Activated T-cell treated with anti-CD3 and anti-CD28 coated beads, Interleukin-2, amount 50 U/mL, for 24 hours (primary cell): ENCODE measurements around the gene KDM5A.
"Not testable (repeated sequence)": the region's sequence is repeated elsewhere in the genome, so short reads cannot be mapped to it uniquely, and the experiment has no call there.

Source experiments
- DNase-seq: peaks from one replicate; pipeline ENCODE4 v3.0.0-alpha.2; 2020
- H3K27ac Mint-ChIP-seq: 2 replicates; pipeline ENCODE4 v1.8.0; 2020; ENCODE audit warnings: mild to moderate bottlenecking, mixed read lengths
- H3K27me3 Mint-ChIP-seq: 2 replicates; pipeline ENCODE4 v1.8.0; 2020; ENCODE audit warnings: mixed read lengths
- H3K36me3 Mint-ChIP-seq: 2 replicates; pipeline ENCODE4 v1.8.0; 2020; ENCODE audit warnings: low read depth, mixed read lengths
- H3K4me1 Mint-ChIP-seq: 2 replicates; pipeline ENCODE4 v1.8.0; 2020; ENCODE audit warnings: low read depth, mixed read lengths
- H3K4me3 Mint-ChIP-seq: 2 replicates; pipeline ENCODE4 v1.8.0; 2020; ENCODE audit warnings: mild to moderate bottlenecking, moderate library complexity, mixed read lengths
- H3K9me3 Mint-ChIP-seq: 2 replicates; pipeline ENCODE4 v1.8.0; 2020; ENCODE audit warnings: mixed read lengths

KDM5A gene

DNA sequence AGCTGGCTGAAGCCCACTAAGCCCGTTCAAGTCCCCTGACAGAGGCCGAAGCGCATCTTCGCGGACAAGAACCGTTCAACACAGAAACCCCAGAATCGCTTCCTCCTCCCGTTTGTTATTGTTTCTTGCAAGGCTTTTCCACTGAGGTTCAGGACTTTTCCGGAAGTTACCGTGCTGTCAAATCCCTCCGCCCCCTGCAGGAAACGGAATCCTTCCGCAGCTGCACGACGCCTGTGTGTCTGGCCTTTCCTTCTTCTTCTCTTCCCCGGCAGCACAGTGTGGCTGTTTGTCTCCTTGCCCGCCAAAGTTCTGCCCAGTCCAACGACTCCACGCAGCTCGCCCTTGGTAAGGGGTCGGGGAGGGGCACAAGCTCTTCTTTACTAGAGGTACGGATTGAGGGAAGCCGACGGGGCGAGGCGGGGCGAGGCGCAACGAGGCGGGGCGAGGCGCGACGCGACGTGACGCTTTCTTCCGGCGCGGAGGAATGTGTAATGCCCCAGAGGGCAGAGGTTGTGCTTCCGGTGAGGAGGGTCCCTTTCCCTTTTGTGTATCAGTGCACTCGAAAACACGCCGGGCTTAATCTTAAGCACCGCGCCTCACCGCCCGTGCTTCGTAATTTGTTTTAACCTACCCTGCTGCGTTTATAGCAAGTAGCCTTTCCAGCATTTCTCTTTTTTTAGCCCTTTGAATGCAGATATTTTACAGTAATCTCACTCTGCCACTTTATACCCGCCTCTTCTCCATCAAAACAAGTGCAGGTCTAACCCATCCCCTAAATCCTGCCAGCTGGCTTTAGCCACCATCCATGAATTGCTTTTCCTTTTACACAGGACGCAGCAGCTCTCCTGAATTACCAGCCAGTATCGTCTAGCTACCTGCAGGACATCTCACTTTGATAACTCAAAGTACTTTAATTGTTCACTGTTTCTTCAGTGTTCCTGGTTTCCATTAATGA is at the start of gene KDM5A:
Gene KDM5A (minus strand): TSS at position 179 of the 955 bp plus-strand sequence. CDS start 229 bp downstream, outside the sequence.
- DNase-seq: peak; percentile 95
- peak within 1 kb of the TSS; percentile 98 for H3K27ac Mint-ChIP-seq
- H3K27me3 Mint-ChIP-seq: no peaks in the 10 kb centered on the region
- H3K9me3 Mint-ChIP-seq: no peaks in the 10 kb centered on the region
- peaks cover 35% of the 10 kb centered on the region for H3K4me1 Mint-ChIP-seq
- H3K36me3 Mint-ChIP-seq: peaks cover 42% of the 10 kb centered on the region
- H3K4me3 Mint-ChIP-seq: peak within 1 kb of the TSS; percentile 88

DNA sequence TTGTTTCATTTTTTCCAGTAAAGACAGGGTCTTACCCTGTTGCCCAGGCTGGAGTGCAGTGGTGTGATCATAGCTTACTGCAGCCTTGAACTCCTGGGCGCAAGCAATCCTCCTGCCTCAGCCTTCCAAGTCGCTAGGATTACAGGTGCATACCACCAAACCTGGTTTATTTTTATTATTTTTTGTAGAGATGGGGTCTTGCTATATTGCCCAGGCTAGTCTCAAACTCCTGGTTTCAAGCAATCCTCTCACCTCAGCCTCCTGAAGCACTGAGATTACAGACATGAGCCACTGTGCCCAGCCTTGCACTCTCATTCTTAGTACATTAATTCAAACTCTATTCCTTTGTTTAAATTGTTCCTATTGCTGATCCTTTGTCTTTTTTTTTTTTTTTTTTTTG is 46.6 kb upstream of the KDM5A start:
- H3K36me3 Mint-ChIP-seq: peaks cover 78% of the 10 kb centered on the region
- H3K4me1 Mint-ChIP-seq, H3K9me3 Mint-ChIP-seq, H3K4me3 Mint-ChIP-seq, H3K27ac Mint-ChIP-seq, H3K27me3 Mint-ChIP-seq, DNase-seq: not testable (repeated sequence)

DNA sequence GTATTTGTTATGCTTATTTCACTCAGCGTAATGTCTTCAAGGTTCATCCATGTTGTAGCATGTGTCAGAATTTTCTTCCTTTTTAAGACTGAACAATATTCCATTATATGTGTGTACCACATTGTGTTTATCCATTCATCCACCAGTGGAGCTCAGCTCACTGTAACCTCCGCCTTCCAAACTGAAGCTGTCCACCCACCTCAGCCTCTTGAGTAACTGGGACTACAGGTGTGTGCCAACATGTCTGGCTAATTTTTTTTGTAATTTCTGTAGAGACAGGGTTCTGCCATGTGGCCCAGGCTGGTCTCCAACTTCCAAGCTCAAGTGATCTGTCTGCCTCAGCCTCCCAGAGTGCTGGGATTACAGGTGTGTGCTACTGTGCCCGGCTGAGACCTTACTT is 33.4 kb upstream of the KDM5A start:
- Mint-ChIP-seq H3K36me3 (peaks cover 53% of the 10 kb centered on the region), H3K9me3 (no peaks in the 10 kb centered on the region), H3K27me3 (no peaks in the 10 kb centered on the region), H3K4me3 (no peak overlapping the region), H3K27ac (no peak overlapping the region), H3K4me1 (no peaks in the 10 kb centered on the region)
- DNase-seq: no peak

DNA sequence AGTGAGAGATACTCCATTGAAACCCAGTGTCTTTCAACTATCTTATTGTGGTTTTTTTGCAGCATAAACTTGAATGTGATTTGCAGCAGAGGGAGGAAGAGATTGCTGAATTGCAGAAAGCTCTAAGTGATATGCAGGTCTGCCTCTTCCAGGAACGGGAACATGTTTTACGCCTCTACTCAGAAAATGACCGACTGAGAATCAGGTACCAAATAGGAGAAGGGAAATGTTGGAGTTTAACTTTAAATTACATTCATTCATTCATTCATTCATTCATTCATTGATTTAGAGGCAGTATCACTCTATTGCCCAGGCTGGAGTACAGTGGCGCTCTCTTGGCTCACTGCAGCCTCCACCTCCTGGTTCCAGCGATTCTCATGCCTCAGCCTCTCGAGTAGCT is 29.3 kb upstream of the KDM5A start:
- Mint-ChIP-seq H3K4me3 (no peak overlapping the region), H3K4me1 (no peaks in the 10 kb centered on the region), H3K27ac (no peak overlapping the region), H3K36me3 (peaks cover 57% of the 10 kb centered on the region), H3K27me3 (no peaks in the 10 kb centered on the region), H3K9me3 (no peaks in the 10 kb centered on the region)
- no peak for DNase-seq

DNA sequence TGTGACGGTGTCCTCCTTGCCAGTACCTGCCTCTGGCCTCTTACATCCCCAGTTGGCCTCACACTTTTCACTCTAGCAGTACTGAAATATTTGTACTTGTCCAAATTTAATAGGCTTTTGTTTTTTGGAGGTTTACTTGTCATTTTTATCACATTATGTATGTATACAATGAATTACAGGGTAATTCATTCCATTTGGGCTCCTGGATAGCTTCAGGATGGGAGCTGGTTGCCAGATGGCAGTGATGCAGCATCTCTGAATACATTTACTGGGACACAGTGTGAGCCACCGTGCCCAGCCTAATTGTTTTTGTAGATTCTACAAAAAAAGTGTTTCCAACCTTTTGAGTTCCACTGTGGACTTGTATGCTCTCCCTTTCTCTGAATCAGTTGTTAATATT is 25.7 kb upstream of the KDM5A start:
- DNase-seq: no peak
- H3K9me3 Mint-ChIP-seq: no peaks in the 10 kb centered on the region
- H3K4me3 Mint-ChIP-seq: no peak overlapping the region
- no peaks in the 10 kb centered on the region for H3K27me3 Mint-ChIP-seq
- H3K27ac Mint-ChIP-seq: no peak overlapping the region
- peaks cover 71% of the 10 kb centered on the region for H3K36me3 Mint-ChIP-seq
- H3K4me1 Mint-ChIP-seq: no peaks in the 10 kb centered on the region

DNA sequence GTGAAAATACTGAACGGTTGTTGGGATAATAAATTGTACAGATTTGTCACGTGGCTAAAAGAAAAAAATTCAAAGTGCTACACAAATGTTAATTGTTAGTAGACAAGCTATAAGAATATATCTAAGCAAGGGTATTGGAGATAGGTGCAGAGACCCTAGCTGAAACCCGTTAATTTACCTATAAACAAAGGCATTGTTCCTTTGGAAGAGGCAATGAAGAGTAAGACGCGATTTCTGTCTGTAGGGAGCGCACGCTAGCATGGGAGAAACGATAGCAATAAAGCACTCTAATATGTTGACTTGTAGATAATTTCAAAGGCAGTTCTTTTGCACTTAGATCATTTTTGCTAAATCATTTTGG is 12.9 kb upstream of the KDM5A start:
- Mint-ChIP-seq H3K4me3 (no peak overlapping the region), H3K4me1 (no peaks in the 10 kb centered on the region), H3K36me3 (peaks cover 17% of the 10 kb centered on the region), H3K27ac (no peak overlapping the region), H3K9me3 (no peaks in the 10 kb centered on the region), H3K27me3 (no peaks in the 10 kb centered on the region)
- no peak for DNase-seq

DNA sequence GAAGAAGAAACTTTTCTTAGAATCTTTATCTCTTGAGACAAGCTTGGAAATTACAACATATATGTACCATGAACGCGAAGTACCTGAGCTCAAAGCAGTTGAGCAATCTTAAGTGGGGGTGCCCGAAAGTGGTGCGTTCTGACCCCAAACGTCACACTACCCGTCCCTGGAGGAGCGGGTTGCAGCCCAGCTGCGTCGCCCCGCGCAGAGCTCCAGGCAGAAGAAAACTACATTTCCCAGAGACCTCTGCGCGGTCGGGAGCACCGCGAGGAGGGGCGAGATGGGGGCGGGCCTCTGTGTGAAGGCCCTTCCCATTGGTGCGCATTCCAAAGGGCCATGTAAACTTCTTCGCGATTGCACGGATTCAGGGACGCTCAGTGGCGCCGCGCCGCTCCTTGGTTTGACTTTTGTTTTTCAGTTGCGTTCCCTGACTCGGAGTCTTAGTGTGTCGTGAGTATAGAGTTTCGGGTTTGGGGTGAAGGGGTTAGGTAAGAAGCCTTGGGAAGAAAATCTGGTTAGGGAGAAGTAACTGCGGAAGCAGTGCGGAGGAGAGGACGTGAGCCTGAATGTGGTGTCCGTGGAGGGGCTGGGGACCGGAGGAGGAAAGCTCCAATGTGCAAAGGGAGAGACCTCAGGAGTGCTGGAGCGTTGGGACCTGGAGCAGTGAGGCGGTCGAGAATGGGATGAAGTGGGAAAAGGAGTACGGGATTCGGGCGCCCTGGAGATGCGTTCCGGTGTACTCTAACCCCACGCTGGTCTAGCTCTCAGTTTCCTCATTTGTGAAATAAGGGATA is 12.3 kb upstream of the KDM5A start, which contains the start of gene CCDC77:
Gene CCDC77 (plus strand): TSS at position 410 of the 794 bp plus-strand sequence. CDS start 7,740 bp downstream, outside the sequence.
- Mint-ChIP-seq H3K4me1 (no peaks in the 10 kb centered on the region), H3K4me3 (no peak within 1 kb of the TSS), H3K27me3 (no peaks in the 10 kb centered on the region), H3K9me3 (no peaks in the 10 kb centered on the region), H3K36me3 (peaks cover 14% of the 10 kb centered on the region), H3K27ac (no peak within 1 kb of the TSS)
- DNase-seq: peak; percentile 98

DNA sequence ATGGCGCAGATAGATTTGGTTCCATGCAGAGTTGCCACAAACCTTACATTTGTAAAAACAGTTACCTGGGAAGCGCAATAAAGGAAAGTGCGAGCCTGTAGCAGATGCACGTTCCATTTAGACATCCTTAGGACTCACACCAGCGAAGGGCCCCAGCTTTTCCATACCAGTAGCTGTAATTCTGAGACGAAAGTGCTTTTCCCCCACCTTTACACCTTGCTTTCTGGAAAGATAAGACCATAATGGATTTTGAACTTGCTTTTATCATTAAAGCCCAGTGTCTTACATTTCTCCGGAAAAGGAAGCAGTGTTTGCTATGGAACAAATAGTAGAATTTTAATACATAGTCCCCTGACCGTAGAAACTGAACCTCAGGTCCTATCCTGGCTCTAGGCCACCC is 11.7 kb upstream of the KDM5A start:
- peaks cover 8% of the 10 kb centered on the region for H3K36me3 Mint-ChIP-seq
- H3K9me3 Mint-ChIP-seq: no peaks in the 10 kb centered on the region
- H3K4me1 Mint-ChIP-seq: no peaks in the 10 kb centered on the region
- H3K4me3 Mint-ChIP-seq: no peak overlapping the region
- DNase-seq: no peak
- H3K27me3 Mint-ChIP-seq: no peaks in the 10 kb centered on the region
- no peak overlapping the region for H3K27ac Mint-ChIP-seq

DNA sequence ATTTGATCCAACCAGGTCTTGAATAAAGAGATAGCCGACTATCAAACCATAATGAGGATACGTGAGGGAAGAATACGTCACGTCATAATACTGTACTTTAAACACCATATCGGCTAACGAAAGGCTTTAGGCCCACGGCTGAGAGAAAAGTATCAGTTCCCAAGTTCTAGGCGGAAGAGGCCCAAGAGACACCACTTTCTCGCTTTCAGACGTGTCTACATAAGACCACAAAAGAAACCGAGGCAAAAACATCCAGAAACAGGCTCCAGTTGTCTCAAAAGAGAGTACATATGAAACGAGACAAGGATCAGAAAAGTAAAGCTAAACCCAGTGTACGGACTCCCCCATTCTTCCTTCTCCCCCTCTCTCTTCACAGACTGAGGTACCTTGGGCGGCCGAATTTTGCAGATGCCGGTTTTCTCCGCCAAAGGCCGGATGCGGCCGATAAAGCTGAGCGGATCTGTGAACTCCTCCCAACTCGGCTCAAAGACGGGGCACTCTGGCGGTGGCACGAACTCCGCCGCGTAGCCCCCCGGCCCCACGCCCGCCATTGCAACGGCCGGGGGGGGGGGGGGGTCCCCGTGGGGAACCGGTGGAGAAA is 479 bp downstream of the KDM5A start:
- peaks cover 42% of the 10 kb centered on the region for H3K4me1 Mint-ChIP-seq

DNA sequence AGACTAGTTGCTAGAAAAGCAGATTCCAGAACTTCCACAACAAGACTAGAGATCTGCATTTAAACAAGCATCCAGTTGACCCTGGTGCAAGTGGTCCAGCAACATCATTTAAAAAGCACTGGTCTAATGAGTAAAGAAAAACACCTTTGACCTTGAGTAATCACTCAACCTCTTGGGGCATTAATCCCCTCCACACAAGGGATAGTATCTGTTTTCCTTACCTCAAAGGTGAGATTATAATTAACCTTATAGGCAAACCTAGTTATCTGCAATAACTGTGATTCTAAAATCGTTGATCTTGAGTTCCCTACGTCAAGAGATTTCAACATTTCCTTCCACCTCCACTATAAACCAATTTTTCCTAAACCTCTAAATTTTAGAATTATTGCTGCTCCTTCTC is 1.1 kb downstream of the KDM5A start:
- Mint-ChIP-seq H3K4me3 (peak overlapping the region; percentile 88), H3K9me3 (no peaks in the 10 kb centered on the region), H3K36me3 (peaks cover 55% of the 10 kb centered on the region), H3K27ac (peak overlapping the region; percentile 98), H3K27me3 (no peaks in the 10 kb centered on the region), H3K4me1 (peaks cover 42% of the 10 kb centered on the region)
- no peak for DNase-seq

More for the DNA sequence above, 479 bp downstream of the KDM5A start:
- Mint-ChIP-seq H3K27ac (peak overlapping the region; percentile 98), H3K36me3 (peaks cover 50% of the 10 kb centered on the region), H3K4me3 (peak overlapping the region; percentile 88), H3K9me3 (no peaks in the 10 kb centered on the region), H3K27me3 (no peaks in the 10 kb centered on the region)
- no peak for DNase-seq

DNA sequence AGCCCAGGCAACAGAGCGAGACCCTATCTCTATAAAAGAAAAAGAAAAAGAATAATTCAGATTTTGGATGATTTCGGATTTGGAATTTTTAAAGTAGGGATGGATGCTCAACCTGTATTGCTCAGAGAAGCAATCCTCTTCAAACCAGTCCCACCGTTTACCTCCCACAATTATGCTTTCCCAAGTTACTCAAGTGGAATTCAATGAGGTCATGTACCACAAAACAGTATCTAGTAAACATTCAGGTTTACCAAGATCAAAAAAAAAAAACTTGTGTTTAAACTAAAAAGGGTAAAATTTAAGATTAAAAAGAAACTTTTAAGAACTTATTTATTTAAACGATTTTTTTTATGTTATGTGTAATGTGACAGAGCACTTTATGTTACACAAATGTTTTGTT is 2.5 kb downstream of the KDM5A start:
- Mint-ChIP-seq H3K27ac (peak overlapping the region; percentile 18), H3K4me3 (peak overlapping the region; percentile 88), H3K9me3 (no peaks in the 10 kb centered on the region), H3K27me3 (no peaks in the 10 kb centered on the region), H3K4me1 (peaks cover 42% of the 10 kb centered on the region), H3K36me3 (peaks cover 66% of the 10 kb centered on the region)
- DNase-seq: no peak

DNA sequence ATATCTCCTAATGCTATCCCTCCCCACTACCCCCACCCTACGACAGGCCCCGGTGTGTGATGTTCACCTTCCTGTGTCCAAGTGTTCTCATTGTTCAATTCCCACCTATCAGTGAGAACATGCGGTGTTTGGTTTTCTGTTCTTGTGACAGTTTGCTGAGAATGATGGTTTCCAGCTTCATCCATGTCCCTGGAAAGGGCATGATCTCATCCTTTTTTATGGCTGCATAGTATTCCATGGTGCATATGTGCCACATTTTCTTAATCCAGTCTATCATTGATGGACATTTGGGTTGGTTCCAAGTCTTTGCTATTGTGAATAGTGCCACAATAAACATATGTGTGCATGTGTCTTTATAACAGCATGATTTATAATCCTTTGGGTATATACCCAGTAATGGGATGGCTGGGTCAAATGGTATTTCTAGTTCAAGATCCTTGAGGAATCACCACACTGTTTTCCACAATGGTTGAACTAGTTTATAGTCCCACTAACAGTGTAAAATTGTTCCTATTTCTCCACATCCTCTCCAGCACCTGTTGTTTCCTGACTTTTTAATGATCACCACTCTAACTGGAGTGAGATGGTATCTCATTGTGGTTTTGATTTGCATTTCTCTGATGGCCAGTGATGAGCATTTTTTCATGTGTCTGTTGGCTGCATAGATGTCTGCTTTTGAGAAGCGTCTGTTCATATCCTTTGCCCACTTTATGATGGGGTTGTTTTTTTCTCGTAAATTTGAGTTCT is 18.2 kb downstream of the KDM5A start:
- Mint-ChIP-seq H3K36me3 (peaks cover 96% of the 10 kb centered on the region), H3K27ac (peak overlapping the region; percentile 26)
- DNase-seq, H3K4me1 Mint-ChIP-seq, H3K4me3 Mint-ChIP-seq, H3K9me3 Mint-ChIP-seq, H3K27me3 Mint-ChIP-seq: not testable (repeated sequence)

DNA sequence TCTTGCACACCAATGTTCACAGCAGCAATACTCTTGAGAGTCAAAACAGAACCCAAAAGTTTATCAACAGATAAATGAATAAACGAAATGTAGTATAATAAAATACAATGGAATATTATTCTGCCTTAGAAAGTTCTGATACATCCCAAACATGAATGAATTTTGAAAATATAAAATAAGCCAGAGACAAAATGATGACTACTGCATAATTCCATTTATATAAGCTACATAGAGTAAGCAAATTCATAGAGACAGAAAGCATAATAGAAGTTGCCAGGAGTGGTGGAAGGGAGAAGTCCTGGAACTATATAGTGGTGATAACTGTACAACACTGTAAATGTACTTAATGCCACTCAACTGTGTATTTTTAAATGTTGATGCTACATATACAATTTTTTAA is 21.1 kb downstream of the KDM5A start:
- Mint-ChIP-seq H3K4me1 (peaks cover 1% of the 10 kb centered on the region), H3K36me3 (peaks cover 96% of the 10 kb centered on the region), H3K9me3 (peaks cover 1% of the 10 kb centered on the region), H3K27ac (no peak overlapping the region), H3K27me3 (no peaks in the 10 kb centered on the region), H3K4me3 (no peak overlapping the region)
- no peak for DNase-seq

DNA sequence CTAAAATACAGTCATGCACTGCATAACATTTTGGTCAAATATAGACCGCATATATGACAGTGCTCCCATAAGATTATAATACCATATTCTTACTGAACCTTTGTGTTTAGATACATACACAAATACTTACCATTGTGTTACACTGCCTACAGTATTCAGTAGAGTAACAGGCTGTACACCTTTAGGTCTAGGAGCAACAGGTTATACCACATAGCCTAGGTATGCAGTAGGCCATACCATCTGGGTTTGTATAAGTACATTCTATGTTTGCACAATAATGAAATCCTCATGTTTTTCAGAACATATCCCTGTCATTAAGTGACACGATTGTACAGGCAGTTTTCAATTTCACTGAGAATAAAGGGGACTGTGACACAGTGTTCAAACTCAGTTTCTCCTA is 22.3 kb downstream of the KDM5A start:
- Mint-ChIP-seq H3K4me3 (no peak overlapping the region), H3K4me1 (peaks cover 4% of the 10 kb centered on the region), H3K27me3 (no peaks in the 10 kb centered on the region), H3K9me3 (no peaks in the 10 kb centered on the region), H3K27ac (no peak overlapping the region), H3K36me3 (peaks cover 96% of the 10 kb centered on the region)
- no peak for DNase-seq
